Gastroesophageal sphincter (tissue), 3 donors: ENCODE measurements around the gene JMY.

Source experiments
- EP300 ChIP-seq: sonication (generic); formaldehyde crosslinking; IDR thresholded peaks from one replicate; pipeline ENCODE4 v1.6.1; 2017; ENCODE audit warnings: antibody characterized with exemption, mild to moderate bottlenecking
- TF ChIP-seq, protein P1 (sequence below), 4 experiments: fragments of 200-600 bp in 2 of 4; fragments of 450-650 bp in 2 of 4; sonication (generic) in 1 of 4; IDR thresholded peaks; one replicate each; pipeline ENCODE4 v1.5.1; 2017 to 2019; ENCODE audit warnings: antibody characterized with exemption in 4 of 4, mild to moderate bottlenecking in 2 of 4, moderate library complexity in 2 of 4

DNA sequence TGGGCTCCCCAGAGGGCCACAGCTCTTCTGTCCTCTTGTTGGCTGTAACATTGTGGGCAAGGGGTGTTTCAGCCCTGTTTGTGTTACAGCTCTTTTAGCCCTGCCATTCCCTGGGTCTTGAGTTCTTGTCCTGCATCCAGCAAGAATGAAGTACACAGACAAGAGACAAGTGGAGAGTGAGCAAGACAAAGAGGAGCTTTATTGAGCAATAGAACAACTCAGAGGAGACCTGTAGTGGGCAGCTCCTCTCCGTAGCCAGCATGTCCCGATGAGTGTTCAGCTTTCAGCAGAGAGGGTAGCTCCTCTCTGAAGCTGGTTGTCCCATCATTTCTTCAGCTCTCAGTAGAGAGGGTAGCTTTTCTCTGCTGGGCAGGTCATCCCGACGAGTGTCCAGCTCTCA lies 22.9 kb downstream of the JMY start:
- TF ChIP-seq, protein P1, sequence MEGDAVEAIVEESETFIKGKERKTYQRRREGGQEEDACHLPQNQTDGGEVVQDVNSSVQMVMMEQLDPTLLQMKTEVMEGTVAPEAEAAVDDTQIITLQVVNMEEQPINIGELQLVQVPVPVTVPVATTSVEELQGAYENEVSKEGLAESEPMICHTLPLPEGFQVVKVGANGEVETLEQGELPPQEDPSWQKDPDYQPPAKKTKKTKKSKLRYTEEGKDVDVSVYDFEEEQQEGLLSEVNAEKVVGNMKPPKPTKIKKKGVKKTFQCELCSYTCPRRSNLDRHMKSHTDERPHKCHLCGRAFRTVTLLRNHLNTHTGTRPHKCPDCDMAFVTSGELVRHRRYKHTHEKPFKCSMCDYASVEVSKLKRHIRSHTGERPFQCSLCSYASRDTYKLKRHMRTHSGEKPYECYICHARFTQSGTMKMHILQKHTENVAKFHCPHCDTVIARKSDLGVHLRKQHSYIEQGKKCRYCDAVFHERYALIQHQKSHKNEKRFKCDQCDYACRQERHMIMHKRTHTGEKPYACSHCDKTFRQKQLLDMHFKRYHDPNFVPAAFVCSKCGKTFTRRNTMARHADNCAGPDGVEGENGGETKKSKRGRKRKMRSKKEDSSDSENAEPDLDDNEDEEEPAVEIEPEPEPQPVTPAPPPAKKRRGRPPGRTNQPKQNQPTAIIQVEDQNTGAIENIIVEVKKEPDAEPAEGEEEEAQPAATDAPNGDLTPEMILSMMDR (IDR thresholded peaks at IDR 0.05), result no peak
- TF ChIP-seq EP300, result no peak
